ENCODE results near the gene MRPL55. TPM values are rescaled to one million over a fixed set of nuclear protein-coding genes. Genes with fewer than 3 reads are reported as not detected.

MRPL55 gene
- total and polyA plus RNA-seq, 2 of the 13 experiments (the other 11 are each of a cell fraction or from before 2014, with no cell fraction given), result 58.6 to 92.9 TPM

DNA sequence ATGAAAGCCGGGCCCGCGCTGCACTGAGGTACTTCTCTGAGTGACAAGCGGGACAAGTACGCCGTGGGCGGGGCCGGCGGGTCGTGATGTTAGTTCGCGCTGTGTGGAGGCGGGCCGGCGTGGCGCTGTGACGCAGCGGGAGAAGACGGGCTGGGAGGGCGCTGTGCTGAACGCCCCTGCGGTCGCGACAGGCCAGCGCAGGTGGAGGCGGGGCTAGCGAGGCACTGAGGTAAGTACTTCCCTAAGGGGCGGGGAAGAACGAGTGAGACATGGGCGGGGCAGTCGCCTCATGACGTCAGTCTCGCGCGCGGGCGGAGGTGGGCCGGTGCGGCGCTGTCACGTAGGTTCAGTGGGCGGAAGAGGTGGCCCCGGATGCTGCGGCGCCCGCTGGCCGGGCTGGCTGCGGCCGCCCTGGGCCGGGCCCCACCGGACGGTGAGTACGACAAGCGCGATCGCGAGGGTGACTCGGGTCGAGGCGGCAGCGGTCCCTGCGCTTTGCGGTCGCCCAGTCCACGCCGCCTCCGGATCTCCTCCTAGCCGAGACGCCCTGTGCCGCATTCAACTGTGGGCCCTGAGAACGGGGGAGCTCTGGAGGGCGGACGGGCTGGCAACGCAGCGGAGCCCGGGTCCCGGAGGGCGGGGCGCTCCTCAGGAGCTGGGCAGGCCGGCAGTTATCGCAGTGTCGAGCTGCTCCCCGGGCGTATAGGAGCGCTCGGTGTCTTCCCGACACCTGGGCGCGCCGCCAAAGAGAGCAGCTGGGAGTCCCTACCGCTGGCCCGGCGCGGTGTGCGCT is 31.0 kb upstream of the MRPL55 start, which contains the start of gene GUK1 (continued):
- TF ChIP-seq ELF3 (CRISPR knock-in tag; IDR thresholded peaks at IDR 0.05) (peak; percentile 77), UBTF (CRISPR knock-in tag; IDR thresholded peaks at IDR 0.05) (peak; percentile 79), POGZ (CRISPR knock-in tag; IDR thresholded peaks at IDR 0.05) (peak; percentile 90), NFE2L1 (CRISPR knock-in tag; IDR thresholded peaks at IDR 0.05; ENCODE audit: borderline replicate concordance) (no peak), ZNF557 (CRISPR knock-in tag; IDR thresholded peaks at IDR 0.05) (no peak), SRF (IDR thresholded peaks at IDR 0.05; ENCODE audit: low read depth, low read length) (no peak), ZMAT3 (CRISPR knock-in tag; conservative IDR thresholded peaks at IDR 0.05) (0 out of 2 replicates have a peak, but pooled peaks have one; percentile 28), MTF2 (CRISPR knock-in tag; IDR thresholded peaks at IDR 0.05; ENCODE audit: borderline replicate concordance) (peak; percentile 62; the same call in 1 of the 2 replicates), ZNF354B (CRISPR knock-in tag; IDR thresholded peaks at IDR 0.05) (no peak), ZNF605 (CRISPR knock-in tag; IDR thresholded peaks at IDR 0.05) (no peak; the same call in 1 of the 2 replicates), SOX6 (IDR thresholded peaks at IDR 0.05) (no peak), SOX6 (CRISPR knock-in tag; IDR thresholded peaks at IDR 0.05) (peak; percentile 55; the same call in 1 of the 2 replicates), NFE2L2 (IDR thresholded peaks at IDR 0.05; ENCODE audit: low read length) (no peak), NR2F2 (IDR thresholded peaks at IDR 0.05; ENCODE audit: borderline replicate concordance, low read depth) (no peak), ZNF563 (CRISPR knock-in tag; IDR thresholded peaks at IDR 0.05) (peak; percentile 78)
- TF ChIP-seq, protein P1, sequence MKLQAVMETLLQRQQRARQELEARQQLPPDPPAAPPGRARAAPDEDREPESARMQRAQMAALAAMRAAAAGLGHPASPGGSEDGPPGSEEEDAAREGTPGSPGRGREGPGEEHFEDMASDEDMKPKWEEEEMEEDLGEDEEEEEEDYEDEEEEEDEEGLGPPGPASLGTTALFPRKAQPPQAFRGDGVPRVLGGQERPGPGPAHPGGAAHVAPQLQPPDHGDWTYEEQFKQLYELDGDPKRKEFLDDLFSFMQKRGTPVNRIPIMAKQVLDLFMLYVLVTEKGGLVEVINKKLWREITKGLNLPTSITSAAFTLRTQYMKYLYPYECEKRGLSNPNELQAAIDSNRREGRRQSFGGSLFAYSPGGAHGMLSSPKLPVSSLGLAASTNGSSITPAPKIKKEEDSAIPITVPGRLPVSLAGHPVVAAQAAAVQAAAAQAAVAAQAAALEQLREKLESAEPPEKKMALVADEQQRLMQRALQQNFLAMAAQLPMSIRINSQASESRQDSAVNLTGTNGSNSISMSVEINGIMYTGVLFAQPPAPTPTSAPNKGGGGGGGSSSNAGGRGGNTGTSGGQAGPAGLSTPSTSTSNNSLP (IDR thresholded peaks at IDR 0.05; ENCODE audit: low read depth, low read length), result peak; percentile 16; the same call in 1 of the 2 replicates
- TF ChIP-seq, protein P2, sequence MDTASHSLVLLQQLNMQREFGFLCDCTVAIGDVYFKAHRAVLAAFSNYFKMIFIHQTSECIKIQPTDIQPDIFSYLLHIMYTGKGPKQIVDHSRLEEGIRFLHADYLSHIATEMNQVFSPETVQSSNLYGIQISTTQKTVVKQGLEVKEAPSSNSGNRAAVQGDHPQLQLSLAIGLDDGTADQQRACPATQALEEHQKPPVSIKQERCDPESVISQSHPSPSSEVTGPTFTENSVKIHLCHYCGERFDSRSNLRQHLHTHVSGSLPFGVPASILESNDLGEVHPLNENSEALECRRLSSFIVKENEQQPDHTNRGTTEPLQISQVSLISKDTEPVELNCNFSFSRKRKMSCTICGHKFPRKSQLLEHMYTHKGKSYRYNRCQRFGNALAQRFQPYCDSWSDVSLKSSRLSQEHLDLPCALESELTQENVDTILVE (CRISPR knock-in tag; IDR thresholded peaks at IDR 0.05), result 0 out of 2 replicates have a peak, but pooled peaks have one; percentile 46
- TF ChIP-seq, protein P3, sequence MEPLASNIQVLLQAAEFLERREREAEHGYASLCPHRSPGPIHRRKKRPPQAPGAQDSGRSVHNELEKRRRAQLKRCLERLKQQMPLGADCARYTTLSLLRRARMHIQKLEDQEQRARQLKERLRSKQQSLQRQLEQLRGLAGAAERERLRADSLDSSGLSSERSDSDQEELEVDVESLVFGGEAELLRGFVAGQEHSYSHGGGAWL (CRISPR knock-in tag; IDR thresholded peaks at IDR 0.05), result peak; percentile 41; the same call in 1 of the 2 replicates

Measured in HepG2 (cell line).